SK-N-SH treated with all-trans-retinoic acid at 6 μM for 48 hours (cell line): ENCODE data around the gene TMEM69.

Experiments used
- BACH2 ChIP-seq: fragments of 250-450 bp; sonication (Bioruptor Pico); IDR thresholded peaks from 2 replicates; pipeline ENCODE4 v1.9.0; 2021; ENCODE audit warnings: mild to moderate bottlenecking, borderline replicate concordance
- ESRRG ChIP-seq: fragments of 250-450 bp; sonication (Bioruptor Pico); IDR thresholded peaks from 2 replicates; pipeline ENCODE4 v1.6.1; 2021; ENCODE audit warnings: mild to moderate bottlenecking
- GLIS3 ChIP-seq: fragments of 250-450 bp; sonication (Bioruptor Pico); IDR thresholded peaks from 2 replicates; pipeline ENCODE4 v1.5.0; 2020; ENCODE audit warnings: mild to moderate bottlenecking, moderate library complexity
- ISL1 ChIP-seq: fragments of 250-450 bp; sonication (Bioruptor Pico); IDR thresholded peaks from 2 replicates; pipeline ENCODE4 v2.1.2; 2022; ENCODE audit warnings: mild to moderate bottlenecking, moderate library complexity
- PATZ1 ChIP-seq: fragments of 250-450 bp; sonication (Bioruptor Pico); IDR thresholded peaks from 2 replicates; pipeline ENCODE4 v1.8.0; 2020; ENCODE audit warnings: mild to moderate bottlenecking, moderate library complexity, borderline replicate concordance
- PPARA ChIP-seq: fragments of 250-450 bp; sonication (Bioruptor Pico); IDR thresholded peaks from 2 replicates; pipeline ENCODE4 v1.5.0; 2020; ENCODE audit warnings: mild to moderate bottlenecking, borderline replicate concordance
- TOX ChIP-seq: fragments of 250-450 bp; sonication (Bioruptor Pico); IDR thresholded peaks from 2 replicates; pipeline ENCODE4 v1.8.0; 2021; ENCODE audit warnings: mild to moderate bottlenecking, moderate library complexity, borderline replicate concordance
- ZC3H10 ChIP-seq: fragments of 250-450 bp; sonication (Bioruptor Pico); IDR thresholded peaks from 2 replicates; pipeline ENCODE4 v1.5.1; 2021; ENCODE audit warnings: mild to moderate bottlenecking, moderate library complexity
- ZFP30 ChIP-seq: fragments of 450-650 bp; formaldehyde crosslinking; IDR thresholded peaks from 2 replicates; pipeline ENCODE4 v1.5.0; 2022; ENCODE audit warnings: mild to moderate bottlenecking, moderate library complexity
- ZNF8 ChIP-seq: fragments of 450-650 bp; formaldehyde crosslinking; IDR thresholded peaks from 2 replicates; pipeline ENCODE4 v1.5.0; 2020; ENCODE audit warnings: mild to moderate bottlenecking, moderate library complexity
- TF ChIP-seq, protein P1 (sequence below): fragments of 250-450 bp; sonication (Bioruptor Pico); IDR thresholded peaks from 2 replicates; pipeline ENCODE4 v1.8.0; 2021; ENCODE audit warnings: low read depth, mild to moderate bottlenecking, moderate library complexity, borderline replicate concordance

DNA sequence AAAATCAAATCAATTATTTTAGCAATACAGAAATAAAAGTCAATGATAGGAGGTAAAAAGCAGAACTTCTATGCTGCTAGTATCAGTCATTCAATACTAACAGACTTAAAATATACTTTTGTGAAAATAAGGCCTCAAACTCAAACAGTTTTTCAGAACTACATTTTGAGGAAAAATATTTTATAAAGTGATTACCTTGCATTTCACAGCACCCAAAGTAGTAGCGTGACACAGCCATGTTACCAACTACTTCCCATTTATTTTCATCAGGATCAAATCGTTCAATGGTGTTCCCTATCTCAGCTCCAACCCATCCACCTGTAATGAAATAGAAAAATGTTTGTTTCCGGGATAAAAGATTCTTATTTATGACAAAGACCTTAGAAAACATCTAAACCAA, 28.7 kb downstream of the TMEM69 start:
- TF ChIP-seq BACH2 (CRISPR knock-in tag) (no peak), ZNF8 (no peak), ZC3H10 (CRISPR knock-in tag) (no peak), ZFP30 (CRISPR knock-in tag) (no peak), PATZ1 (no peak), ESRRG (CRISPR knock-in tag) (no peak), GLIS3 (no peak), TOX (CRISPR knock-in tag) (no peak), PPARA (CRISPR knock-in tag) (no peak), ISL1 (no peak)
- TF ChIP-seq, protein P1, sequence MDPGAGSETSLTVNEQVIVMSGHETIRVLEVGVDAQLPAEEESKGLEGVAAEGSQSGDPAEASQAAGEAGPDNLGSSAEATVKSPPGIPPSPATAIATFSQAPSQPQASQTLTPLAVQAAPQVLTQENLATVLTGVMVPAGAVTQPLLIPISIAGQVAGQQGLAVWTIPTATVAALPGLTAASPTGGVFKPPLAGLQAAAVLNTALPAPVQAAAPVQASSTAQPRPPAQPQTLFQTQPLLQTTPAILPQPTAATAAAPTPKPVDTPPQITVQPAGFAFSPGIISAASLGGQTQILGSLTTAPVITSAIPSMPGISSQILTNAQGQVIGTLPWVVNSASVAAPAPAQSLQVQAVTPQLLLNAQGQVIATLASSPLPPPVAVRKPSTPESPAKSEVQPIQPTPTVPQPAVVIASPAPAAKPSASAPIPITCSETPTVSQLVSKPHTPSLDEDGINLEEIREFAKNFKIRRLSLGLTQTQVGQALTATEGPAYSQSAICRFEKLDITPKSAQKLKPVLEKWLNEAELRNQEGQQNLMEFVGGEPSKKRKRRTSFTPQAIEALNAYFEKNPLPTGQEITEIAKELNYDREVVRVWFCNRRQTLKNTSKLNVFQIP: no peak
